Measurements from ENCODE around the gene NEUROG1. TPM values are rescaled to one million over a fixed set of nuclear protein-coding genes. Genes with fewer than 3 reads are reported as not detected.

Gene NEUROG1
- total and polyA plus RNA-seq, 10 of the 15 experiments (the other 5 are each of a cell fraction or from before 2014, with no cell fraction given), result not detected

DNA sequence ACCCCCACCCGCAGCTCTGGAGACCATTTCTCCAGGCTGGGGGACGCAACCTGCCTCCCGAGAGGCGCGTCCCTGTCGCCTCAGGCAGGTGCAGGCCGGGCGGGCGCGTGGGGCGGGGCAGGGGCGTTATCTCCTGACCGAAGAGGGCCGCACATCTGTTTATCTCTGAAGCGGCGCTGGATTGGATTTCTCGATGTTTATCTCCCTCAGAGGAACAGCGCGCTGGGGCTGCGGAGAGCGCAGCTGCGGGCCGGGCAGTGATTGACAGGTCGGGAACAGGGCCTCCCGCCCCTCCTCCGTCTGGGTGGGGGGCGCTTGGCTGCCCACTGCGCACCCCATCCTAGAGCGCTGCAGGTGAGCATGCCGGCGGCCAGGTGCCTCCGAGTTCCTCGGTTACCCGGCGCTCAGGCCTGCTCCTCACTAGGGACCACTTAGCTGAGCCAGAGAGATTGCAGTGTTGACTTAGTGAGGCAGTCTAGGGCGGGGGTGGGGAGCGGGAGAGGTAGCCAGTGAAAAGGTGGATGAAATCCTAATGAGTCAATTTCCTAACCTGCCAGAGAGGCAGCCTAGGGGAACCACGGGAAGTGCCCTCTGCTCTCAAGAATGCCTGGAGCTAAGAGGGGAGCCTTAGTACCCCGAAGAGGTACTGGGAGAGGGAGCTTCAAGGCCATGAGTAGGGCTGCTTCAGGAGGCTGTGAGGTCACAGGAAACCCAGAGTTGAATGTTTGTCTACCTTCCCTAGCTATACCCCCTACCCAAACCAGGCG is 44.0 kb downstream of the NEUROG1 start (continued):
- TF ChIP-seq, protein P1, sequence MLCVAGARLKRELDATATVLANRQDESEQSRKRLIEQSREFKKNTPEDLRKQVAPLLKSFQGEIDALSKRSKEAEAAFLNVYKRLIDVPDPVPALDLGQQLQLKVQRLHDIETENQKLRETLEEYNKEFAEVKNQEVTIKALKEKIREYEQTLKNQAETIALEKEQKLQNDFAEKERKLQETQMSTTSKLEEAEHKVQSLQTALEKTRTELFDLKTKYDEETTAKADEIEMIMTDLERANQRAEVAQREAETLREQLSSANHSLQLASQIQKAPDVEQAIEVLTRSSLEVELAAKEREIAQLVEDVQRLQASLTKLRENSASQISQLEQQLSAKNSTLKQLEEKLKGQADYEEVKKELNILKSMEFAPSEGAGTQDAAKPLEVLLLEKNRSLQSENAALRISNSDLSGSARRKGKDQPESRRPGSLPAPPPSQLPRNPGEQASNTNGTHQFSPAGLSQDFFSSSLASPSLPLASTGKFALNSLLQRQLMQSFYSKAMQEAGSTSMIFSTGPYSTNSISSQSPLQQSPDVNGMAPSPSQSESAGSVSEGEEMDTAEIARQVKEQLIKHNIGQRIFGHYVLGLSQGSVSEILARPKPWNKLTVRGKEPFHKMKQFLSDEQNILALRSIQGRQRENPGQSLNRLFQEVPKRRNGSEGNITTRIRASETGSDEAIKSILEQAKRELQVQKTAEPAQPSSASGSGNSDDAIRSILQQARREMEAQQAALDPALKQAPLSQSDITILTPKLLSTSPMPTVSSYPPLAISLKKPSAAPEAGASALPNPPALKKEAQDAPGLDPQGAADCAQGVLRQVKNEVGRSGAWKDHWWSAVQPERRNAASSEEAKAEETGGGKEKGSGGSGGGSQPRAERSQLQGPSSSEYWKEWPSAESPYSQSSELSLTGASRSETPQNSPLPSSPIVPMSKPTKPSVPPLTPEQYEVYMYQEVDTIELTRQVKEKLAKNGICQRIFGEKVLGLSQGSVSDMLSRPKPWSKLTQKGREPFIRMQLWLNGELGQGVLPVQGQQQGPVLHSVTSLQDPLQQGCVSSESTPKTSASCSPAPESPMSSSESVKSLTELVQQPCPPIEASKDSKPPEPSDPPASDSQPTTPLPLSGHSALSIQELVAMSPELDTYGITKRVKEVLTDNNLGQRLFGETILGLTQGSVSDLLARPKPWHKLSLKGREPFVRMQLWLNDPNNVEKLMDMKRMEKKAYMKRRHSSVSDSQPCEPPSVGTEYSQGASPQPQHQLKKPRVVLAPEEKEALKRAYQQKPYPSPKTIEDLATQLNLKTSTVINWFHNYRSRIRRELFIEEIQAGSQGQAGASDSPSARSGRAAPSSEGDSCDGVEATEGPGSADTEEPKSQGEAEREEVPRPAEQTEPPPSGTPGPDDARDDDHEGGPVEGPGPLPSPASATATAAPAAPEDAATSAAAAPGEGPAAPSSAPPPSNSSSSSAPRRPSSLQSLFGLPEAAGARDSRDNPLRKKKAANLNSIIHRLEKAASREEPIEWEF (IDR thresholded peaks at IDR 0.05; ENCODE audit: insufficient replicate concordance, low read depth, low read length), result no peak
- TF ChIP-seq, protein P2, sequence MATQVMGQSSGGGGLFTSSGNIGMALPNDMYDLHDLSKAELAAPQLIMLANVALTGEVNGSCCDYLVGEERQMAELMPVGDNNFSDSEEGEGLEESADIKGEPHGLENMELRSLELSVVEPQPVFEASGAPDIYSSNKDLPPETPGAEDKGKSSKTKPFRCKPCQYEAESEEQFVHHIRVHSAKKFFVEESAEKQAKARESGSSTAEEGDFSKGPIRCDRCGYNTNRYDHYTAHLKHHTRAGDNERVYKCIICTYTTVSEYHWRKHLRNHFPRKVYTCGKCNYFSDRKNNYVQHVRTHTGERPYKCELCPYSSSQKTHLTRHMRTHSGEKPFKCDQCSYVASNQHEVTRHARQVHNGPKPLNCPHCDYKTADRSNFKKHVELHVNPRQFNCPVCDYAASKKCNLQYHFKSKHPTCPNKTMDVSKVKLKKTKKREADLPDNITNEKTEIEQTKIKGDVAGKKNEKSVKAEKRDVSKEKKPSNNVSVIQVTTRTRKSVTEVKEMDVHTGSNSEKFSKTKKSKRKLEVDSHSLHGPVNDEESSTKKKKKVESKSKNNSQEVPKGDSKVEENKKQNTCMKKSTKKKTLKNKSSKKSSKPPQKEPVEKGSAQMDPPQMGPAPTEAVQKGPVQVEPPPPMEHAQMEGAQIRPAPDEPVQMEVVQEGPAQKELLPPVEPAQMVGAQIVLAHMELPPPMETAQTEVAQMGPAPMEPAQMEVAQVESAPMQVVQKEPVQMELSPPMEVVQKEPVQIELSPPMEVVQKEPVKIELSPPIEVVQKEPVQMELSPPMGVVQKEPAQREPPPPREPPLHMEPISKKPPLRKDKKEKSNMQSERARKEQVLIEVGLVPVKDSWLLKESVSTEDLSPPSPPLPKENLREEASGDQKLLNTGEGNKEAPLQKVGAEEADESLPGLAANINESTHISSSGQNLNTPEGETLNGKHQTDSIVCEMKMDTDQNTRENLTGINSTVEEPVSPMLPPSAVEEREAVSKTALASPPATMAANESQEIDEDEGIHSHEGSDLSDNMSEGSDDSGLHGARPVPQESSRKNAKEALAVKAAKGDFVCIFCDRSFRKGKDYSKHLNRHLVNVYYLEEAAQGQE (IDR thresholded peaks at IDR 0.05; ENCODE audit: low read depth, low read length), result no peak
- TF ChIP-seq, protein P3, sequence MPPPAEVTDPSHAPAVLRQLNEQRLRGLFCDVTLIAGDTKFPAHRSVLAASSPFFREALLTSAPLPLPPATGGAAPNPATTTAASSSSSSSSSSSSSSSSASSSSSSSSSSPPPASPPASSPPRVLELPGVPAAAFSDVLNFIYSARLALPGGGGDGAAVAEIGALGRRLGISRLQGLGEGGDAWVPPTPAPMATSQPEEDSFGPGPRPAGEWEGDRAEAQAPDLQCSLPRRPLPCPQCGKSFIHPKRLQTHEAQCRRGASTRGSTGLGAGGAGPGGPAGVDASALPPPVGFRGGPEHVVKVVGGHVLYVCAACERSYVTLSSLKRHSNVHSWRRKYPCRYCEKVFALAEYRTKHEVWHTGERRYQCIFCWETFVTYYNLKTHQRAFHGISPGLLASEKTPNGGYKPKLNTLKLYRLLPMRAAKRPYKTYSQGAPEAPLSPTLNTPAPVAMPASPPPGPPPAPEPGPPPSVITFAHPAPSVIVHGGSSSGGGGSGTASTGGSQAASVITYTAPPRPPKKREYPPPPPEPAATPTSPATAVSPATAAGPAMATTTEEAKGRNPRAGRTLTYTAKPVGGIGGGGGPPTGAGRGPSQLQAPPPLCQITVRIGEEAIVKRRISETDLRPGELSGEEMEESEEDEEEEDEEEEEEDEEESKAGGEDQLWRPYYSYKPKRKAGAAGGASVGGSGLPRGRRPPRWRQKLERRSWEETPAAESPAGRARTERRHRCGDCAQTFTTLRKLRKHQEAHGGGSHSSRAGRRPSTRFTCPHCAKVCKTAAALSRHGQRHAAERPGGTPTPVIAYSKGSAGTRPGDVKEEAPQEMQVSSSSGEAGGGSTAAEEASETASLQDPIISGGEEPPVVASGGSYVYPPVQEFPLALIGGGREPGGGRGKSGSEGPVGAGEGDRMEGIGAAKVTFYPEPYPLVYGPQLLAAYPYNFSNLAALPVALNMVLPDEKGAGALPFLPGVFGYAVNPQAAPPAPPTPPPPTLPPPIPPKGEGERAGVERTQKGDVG (CRISPR knock-in tag; IDR thresholded peaks at IDR 0.05), result no peak
- no peak for TF ChIP-seq ZSCAN29 (IDR thresholded peaks at IDR 0.05)
- TF ChIP-seq, protein P4, sequence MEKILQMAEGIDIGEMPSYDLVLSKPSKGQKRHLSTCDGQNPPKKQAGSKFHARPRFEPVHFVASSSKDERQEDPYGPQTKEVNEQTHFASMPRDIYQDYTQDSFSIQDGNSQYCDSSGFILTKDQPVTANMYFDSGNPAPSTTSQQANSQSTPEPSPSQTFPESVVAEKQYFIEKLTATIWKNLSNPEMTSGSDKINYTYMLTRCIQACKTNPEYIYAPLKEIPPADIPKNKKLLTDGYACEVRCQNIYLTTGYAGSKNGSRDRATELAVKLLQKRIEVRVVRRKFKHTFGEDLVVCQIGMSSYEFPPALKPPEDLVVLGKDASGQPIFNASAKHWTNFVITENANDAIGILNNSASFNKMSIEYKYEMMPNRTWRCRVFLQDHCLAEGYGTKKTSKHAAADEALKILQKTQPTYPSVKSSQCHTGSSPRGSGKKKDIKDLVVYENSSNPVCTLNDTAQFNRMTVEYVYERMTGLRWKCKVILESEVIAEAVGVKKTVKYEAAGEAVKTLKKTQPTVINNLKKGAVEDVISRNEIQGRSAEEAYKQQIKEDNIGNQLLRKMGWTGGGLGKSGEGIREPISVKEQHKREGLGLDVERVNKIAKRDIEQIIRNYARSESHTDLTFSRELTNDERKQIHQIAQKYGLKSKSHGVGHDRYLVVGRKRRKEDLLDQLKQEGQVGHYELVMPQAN (conservative IDR thresholded peaks at IDR 0.05), result no peak
- TF ChIP-seq FOS (IDR thresholded peaks at IDR 0.05; ENCODE audit: borderline replicate concordance, extremely low read depth, insufficient read length), result no peak
- no peak for TF ChIP-seq SMAD1 (IDR thresholded peaks at IDR 0.05; ENCODE audit: low read depth, partially characterized antibody)
- TF ChIP-seq RAD51 (IDR thresholded peaks at IDR 0.05), result no peak
- no peak for TF ChIP-seq SRF (IDR thresholded peaks at IDR 0.05; ENCODE audit: low read depth in 2 of 2, low read length in 2 of 2)
- TF ChIP-seq ETV6 (conservative IDR thresholded peaks at IDR 0.05 in 1 of 2, IDR thresholded peaks at IDR 0.05 in 1 of 2; ENCODE audit: borderline replicate concordance in 1 of 2, low read depth in 1 of 2), result no peak

Data from GM12878 (cell line).